Measurements from ENCODE around the gene THSD4. TPM values are rescaled to one million over a fixed set of nuclear protein-coding genes. Genes with fewer than 3 reads are reported as not detected.

The THSD4 gene
- polyA plus RNA-seq, 1 donor from 2014 or later: 0.46 TPM

DNA sequence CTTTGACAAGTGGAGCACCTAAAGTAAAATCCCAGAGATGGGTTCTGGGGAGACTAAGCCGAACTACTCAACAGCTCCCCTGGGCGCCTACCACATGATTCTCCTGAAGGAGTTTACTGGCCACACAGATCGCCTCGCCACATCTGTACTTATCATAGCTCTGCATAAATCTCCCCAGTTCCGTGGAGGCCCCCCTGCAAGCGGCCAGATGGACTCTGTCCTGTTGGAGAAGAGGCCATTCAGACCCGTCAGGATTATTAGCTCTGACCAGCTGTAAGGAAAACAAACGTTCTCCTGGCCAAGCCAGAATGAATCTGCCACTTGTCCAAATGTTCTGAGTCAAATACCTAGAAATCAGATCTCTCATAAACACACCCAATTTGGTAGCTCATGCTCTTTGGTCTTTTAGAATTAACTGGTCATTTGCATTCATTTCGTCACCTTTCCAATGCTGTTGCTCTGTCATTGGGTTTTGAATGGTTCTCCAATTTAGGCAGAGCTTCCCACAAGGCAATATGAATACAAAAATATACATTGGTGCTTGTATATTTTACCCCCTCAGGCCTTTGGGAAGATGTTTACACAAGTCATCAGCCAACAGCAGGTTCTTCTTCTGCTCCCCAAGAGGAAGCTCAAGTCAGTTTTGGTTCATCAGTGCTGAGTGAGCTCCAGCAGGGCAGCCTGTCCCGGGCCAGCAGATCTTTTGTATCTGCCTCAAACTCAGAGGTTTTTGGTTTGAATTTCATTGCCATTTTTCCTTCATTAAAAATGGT is 124.5 kb downstream of the THSD4 start:
- no peak overlapping the region for H2AFZ ChIP-seq (ENCODE audit: low read depth, low read length)
- no peaks in the 10 kb centered on the region for H3K36me3 ChIP-seq (ENCODE audit: insufficient read depth, low read length)
- H3K9ac ChIP-seq (ENCODE audit: low read length): no peak overlapping the region
- no peaks in the 10 kb centered on the region for H3K27me3 ChIP-seq (ENCODE audit: insufficient read depth, low read depth, low read length)
- H4K20me1 ChIP-seq (ENCODE audit: insufficient read depth): no peaks in the 10 kb centered on the region
- no peaks in the 10 kb centered on the region for H3K79me2 ChIP-seq (replicated peaks; ENCODE audit: insufficient read depth, low read length)
- no peaks in the 10 kb centered on the region for H3K9me3 ChIP-seq (ENCODE audit: low read length)
- H3K4me2 ChIP-seq (ENCODE audit: low read length): no peak overlapping the region
- H3K27ac ChIP-seq (ENCODE audit: low read length): no peak overlapping the region
- no peak for TF ChIP-seq RAD21 (conservative IDR thresholded peaks at IDR 0.05)
- no peak for TF ChIP-seq SMC3 (conservative IDR thresholded peaks at IDR 0.05; ENCODE audit: poor library complexity)
- TF ChIP-seq EZH2 (IDR thresholded peaks at IDR 0.05; ENCODE audit: borderline replicate concordance, insufficient read depth, low read length, poor library complexity, severe bottlenecking): no peak
- TF ChIP-seq, protein P1, sequence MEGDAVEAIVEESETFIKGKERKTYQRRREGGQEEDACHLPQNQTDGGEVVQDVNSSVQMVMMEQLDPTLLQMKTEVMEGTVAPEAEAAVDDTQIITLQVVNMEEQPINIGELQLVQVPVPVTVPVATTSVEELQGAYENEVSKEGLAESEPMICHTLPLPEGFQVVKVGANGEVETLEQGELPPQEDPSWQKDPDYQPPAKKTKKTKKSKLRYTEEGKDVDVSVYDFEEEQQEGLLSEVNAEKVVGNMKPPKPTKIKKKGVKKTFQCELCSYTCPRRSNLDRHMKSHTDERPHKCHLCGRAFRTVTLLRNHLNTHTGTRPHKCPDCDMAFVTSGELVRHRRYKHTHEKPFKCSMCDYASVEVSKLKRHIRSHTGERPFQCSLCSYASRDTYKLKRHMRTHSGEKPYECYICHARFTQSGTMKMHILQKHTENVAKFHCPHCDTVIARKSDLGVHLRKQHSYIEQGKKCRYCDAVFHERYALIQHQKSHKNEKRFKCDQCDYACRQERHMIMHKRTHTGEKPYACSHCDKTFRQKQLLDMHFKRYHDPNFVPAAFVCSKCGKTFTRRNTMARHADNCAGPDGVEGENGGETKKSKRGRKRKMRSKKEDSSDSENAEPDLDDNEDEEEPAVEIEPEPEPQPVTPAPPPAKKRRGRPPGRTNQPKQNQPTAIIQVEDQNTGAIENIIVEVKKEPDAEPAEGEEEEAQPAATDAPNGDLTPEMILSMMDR (IDR thresholded peaks at IDR 0.05; ENCODE audit: poor library complexity, severe bottlenecking): no peak
- TF ChIP-seq TAF1 (IDR thresholded peaks at IDR 0.05; ENCODE audit: low read depth): no peak
- TF ChIP-seq, protein P2, sequence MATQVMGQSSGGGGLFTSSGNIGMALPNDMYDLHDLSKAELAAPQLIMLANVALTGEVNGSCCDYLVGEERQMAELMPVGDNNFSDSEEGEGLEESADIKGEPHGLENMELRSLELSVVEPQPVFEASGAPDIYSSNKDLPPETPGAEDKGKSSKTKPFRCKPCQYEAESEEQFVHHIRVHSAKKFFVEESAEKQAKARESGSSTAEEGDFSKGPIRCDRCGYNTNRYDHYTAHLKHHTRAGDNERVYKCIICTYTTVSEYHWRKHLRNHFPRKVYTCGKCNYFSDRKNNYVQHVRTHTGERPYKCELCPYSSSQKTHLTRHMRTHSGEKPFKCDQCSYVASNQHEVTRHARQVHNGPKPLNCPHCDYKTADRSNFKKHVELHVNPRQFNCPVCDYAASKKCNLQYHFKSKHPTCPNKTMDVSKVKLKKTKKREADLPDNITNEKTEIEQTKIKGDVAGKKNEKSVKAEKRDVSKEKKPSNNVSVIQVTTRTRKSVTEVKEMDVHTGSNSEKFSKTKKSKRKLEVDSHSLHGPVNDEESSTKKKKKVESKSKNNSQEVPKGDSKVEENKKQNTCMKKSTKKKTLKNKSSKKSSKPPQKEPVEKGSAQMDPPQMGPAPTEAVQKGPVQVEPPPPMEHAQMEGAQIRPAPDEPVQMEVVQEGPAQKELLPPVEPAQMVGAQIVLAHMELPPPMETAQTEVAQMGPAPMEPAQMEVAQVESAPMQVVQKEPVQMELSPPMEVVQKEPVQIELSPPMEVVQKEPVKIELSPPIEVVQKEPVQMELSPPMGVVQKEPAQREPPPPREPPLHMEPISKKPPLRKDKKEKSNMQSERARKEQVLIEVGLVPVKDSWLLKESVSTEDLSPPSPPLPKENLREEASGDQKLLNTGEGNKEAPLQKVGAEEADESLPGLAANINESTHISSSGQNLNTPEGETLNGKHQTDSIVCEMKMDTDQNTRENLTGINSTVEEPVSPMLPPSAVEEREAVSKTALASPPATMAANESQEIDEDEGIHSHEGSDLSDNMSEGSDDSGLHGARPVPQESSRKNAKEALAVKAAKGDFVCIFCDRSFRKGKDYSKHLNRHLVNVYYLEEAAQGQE (IDR thresholded peaks at IDR 0.05; ENCODE audit: borderline replicate concordance): no peak
- TF ChIP-seq MXI1 (conservative IDR thresholded peaks at IDR 0.05; ENCODE audit: poor library complexity, severe bottlenecking): no peak
- TF ChIP-seq POLR2AphosphoS5 (IDR thresholded peaks at IDR 0.05): no peak
- TF ChIP-seq EP300 (conservative IDR thresholded peaks at IDR 0.05; ENCODE audit: poor library complexity, severe bottlenecking): no peak
- H3K9me2 ChIP-seq (ENCODE audit: insufficient read depth, low read length): no peaks in the 10 kb centered on the region
- H3F3A ChIP-seq (ENCODE audit: insufficient read depth, low read length, poor library complexity, severe bottlenecking): no peaks in the 10 kb centered on the region
- H3K4me3 ChIP-seq (ENCODE audit: low read length): no peak overlapping the region

DNA sequence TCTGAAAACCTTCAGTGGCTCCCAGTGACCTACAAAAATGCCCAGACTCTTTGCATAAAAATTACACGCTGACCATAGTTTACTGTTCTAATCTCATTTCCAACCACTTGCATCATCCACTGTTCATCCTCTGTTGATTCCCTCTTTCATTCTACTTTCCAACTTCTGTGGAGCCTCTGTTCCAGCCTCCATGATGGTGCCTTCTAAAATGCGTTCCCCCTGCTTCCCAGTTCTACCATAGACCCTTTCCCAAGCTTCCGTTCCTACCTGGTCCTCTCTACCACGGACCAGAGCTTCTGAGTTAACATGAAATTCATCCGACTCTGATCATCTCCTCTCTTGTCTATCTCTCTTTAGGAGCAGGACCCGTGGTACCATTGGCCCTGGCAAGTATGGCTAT is 127.0 kb downstream of the THSD4 start:
- Histone ChIP-seq H3K4me2 (ENCODE audit: low read length) (no peak overlapping the region), H3K9me3 (ENCODE audit: low read length) (no peaks in the 10 kb centered on the region), H3K36me3 (ENCODE audit: insufficient read depth, low read length) (no peaks in the 10 kb centered on the region), H4K20me1 (ENCODE audit: insufficient read depth) (no peaks in the 10 kb centered on the region), H3K4me3 (ENCODE audit: low read length) (no peak overlapping the region), H2AFZ (ENCODE audit: low read depth, low read length) (no peak overlapping the region), H3F3A (ENCODE audit: insufficient read depth, low read length, poor library complexity, severe bottlenecking) (no peaks in the 10 kb centered on the region), H3K9ac (ENCODE audit: low read length) (no peak overlapping the region), H3K27ac (ENCODE audit: low read length) (no peak overlapping the region), H3K9me2 (ENCODE audit: insufficient read depth, low read length) (no peaks in the 10 kb centered on the region), H3K79me2 (replicated peaks; ENCODE audit: insufficient read depth, low read length) (no peaks in the 10 kb centered on the region), H3K27me3 (ENCODE audit: insufficient read depth, low read depth, low read length) (no peaks in the 10 kb centered on the region)
- TF ChIP-seq EZH2 (IDR thresholded peaks at IDR 0.05; ENCODE audit: borderline replicate concordance, insufficient read depth, low read length, poor library complexity, severe bottlenecking): no peak
- no peak for TF ChIP-seq TAF1 (IDR thresholded peaks at IDR 0.05; ENCODE audit: low read depth)
- no peak for TF ChIP-seq POLR2AphosphoS5 (IDR thresholded peaks at IDR 0.05)
- no peak for TF ChIP-seq MXI1 (conservative IDR thresholded peaks at IDR 0.05; ENCODE audit: poor library complexity, severe bottlenecking)
- TF ChIP-seq SMC3 (conservative IDR thresholded peaks at IDR 0.05; ENCODE audit: poor library complexity): no peak
- TF ChIP-seq RAD21 (conservative IDR thresholded peaks at IDR 0.05): no peak
- TF ChIP-seq, protein P1 (IDR thresholded peaks at IDR 0.05; ENCODE audit: poor library complexity, severe bottlenecking): no peak
- TF ChIP-seq, protein P2 (IDR thresholded peaks at IDR 0.05; ENCODE audit: borderline replicate concordance): no peak
- TF ChIP-seq EP300 (conservative IDR thresholded peaks at IDR 0.05; ENCODE audit: poor library complexity, severe bottlenecking): no peak

Data from neural cell (in vitro differentiated cells).